ES-I3 (cell line): ENCODE results near the gene SRSF6.
"Not testable (repeated sequence)": the region's sequence is repeated elsewhere in the genome, so short reads cannot be mapped to it uniquely, and the experiment has no call there.

Experiments used
- H3K36me3 ChIP-seq: 2 replicates; pipeline ENCODE4 v1.6.1; 2013; ENCODE audit warnings: mild to moderate bottlenecking, low read length, control low read depth, moderate library complexity; ENCODE audit not compliant: insufficient read depth
- H3K4me1 ChIP-seq: 2 replicates; pipeline ENCODE4 v1.6.1; 2013; ENCODE audit warnings: mild to moderate bottlenecking, control low read depth, low read length; ENCODE audit not compliant: insufficient read depth
- H3K9ac ChIP-seq: 2 replicates; pipeline ENCODE4 v1.6.1; 2013; ENCODE audit warnings: low read depth, mild to moderate bottlenecking, low read length, moderate library complexity
- H3K9me3 ChIP-seq: 2 replicates; pipeline ENCODE4 v1.6.1; 2013; ENCODE audit warnings: mild to moderate bottlenecking, low read length, moderate library complexity; ENCODE audit not compliant: control insufficient read depth, insufficient read depth

SRSF6 gene

DNA sequence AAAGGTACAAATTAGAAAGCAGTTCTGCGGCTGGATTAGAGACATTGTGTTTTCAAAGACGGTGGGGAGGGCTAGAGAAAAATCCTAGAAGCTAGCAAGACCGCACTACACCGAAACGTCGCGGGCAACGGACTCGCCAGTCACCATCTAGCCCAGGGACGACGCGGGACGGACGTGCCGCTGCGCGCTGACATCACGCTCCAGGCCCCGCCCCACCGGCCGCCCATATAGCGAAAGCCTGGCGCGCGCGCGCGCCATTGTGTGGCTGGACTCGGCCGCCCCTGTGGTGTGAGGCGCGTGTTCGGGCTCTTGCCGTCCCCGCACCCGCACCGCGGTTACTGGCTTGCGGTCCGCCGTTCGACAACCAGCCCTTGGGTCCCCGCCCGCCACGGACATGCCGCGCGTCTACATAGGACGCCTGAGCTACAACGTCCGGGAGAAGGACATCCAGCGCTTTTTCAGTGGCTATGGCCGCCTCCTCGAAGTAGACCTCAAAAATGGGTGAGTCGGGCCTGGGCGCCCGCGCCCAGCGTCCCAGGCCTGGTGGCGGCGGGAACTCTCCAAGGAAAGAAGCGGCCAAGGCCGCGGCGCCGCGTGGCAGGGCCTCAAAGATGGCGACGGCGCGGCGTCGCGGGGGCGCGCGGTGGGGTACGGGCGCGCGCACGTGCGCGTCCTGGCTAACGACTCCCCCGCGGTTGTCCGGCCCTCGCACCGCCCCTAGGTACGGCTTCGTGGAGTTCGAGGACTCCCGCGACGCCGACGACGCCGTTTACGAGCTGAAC is at the start of gene SRSF6:
TSS of gene SRSF6 (plus strand) at position 257 of the 782 bp plus-strand sequence. CDS start at position 395, 138 bp downstream.
- H3K36me3 ChIP-seq, result peaks cover 28% of the 10 kb centered on the region
- no peaks in the 10 kb centered on the region for H3K4me1 ChIP-seq
- H3K9me3 ChIP-seq, result no peaks in the 10 kb centered on the region
- peak within 1 kb of the TSS; percentile 98 for H3K9ac ChIP-seq

DNA sequence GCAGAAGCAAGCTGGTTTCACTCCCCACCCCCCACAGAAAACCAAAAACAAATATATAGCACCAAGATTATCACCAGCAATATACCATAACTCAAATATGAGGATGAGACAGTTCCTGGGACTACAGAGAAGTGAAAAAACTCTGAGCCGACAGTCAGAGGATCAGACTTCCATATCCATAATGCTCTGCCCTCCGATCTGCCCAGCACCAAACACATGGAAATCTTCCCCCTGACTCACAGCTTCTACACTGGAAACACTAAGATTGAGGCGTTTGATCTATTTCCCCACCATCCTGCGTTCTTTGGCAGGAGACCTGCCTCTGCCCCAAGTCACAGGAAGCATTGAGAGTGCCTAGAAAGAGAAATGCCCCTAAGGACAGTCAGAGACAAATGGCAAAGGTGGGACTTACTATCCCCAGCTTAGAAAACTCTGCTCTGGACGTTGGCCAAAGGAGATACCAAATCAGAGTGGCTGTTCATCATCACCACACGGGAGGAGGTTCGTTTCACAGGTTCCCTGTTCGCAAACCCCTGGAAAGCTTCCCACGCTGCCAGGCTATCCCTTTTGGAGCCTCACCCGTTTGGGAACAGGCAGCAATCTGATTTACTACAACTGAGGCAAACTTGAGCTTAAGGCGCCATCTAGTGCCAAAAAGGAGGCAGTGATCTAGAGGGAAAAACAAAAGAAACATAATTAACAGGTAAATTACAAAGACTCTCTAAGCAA is 48.7 kb upstream of the SRSF6 start:
- no peak overlapping the region for H3K9ac ChIP-seq
- H3K4me1 ChIP-seq, result no peaks in the 10 kb centered on the region
- no peaks in the 10 kb centered on the region for H3K36me3 ChIP-seq
- peaks cover 5% of the 10 kb centered on the region; the same call in 1 of the 2 replicates for H3K9me3 ChIP-seq

DNA sequence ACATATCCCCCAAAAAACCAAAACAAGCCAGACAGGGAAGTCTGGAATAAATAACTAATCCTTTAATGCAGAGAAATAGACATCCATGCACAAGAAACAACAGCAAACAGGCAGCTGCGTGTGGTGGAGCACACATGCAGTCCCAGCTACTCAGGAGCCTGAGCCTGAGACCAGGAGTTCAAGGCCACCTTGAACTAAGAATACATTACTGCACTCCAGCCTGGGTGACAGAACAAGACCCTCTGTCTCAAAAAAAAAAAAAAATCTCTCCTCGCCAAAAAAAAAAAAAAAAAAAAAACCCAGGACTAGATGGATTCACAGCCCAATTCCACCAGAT is 48.2 kb upstream of the SRSF6 start:
- Histone ChIP-seq H3K9me3 (peaks cover 5% of the 10 kb centered on the region; the same call in 1 of the 2 replicates), H3K4me1 (no peaks in the 10 kb centered on the region), H3K36me3 (no peaks in the 10 kb centered on the region), H3K9ac (no peak overlapping the region)

DNA sequence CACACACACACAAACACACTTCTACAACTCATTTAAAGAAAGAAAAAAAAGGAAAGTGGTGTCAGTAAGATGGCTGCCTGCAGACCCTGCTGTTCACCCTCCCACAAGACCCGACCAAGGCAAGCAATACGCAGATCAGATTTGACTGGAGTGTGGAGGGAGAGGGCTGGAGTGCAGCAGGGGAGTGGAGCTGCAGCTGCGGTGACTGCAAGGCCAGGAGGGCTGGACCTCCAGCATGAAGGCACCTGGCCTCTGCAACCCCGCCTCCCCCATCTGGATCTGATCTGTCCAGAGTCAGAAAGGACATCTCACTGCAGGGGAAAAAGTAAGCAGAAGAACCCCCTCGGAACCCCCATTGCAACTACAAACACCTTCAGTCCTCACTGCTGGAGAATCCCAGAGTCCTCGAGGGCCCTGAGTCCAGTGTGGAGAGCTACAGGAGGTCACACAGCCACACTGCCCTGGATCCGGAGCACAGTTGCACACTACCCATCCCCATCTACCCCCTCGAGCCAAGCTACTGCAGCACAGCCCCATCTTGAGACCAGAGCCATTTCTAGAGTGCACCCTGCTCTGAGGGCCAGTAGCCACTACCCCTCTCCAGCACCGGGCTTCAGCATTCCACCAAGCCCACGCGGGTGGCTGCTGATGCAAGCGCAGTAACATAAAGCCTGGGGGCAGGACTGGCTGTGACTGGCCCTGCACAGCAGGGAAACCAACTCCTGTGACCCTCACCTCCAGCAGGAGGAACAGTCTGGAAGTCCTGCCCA is 41.9 kb upstream of the SRSF6 start:
- Histone ChIP-seq H3K4me1 (no peaks in the 10 kb centered on the region), H3K9ac (no peak overlapping the region), H3K36me3 (no peaks in the 10 kb centered on the region), H3K9me3 (peaks cover 4% of the 10 kb centered on the region; the same call in 1 of the 2 replicates)

DNA sequence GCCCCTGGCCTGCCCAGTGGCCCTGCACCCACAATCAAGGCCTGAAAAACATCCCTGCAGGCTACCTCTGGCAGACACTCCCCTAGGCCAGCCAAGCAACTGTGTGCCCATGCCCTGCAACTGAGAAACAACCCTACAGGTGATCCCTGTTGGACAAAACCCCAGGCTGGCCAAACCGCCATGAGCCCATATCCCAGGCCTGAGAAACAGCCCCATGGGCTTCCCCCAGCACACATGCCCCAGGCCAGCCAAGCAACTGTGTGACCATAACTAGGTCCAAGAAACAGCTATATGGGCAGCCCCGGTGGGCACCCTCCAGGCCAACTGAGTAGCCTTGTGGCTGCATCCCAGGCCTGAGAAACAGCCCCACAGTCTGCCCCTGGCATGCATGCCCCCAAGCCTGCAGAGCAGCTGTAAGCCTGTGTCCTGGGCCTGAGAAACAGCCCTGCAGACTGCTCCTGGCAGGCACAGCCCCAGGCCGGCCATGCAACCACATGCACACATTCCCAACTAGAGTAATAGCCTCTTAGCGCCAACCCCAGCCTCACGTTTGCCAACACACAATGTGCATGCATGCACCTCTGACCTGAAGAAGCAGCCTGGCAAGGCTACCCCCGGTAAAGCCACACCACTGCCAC is 41.0 kb upstream of the SRSF6 start:
- H3K4me1 ChIP-seq, result no peaks in the 10 kb centered on the region
- H3K9me3 ChIP-seq, result peaks cover 4% of the 10 kb centered on the region; the same call in 1 of the 2 replicates
- H3K9ac ChIP-seq, result no peak overlapping the region
- no peaks in the 10 kb centered on the region for H3K36me3 ChIP-seq

DNA sequence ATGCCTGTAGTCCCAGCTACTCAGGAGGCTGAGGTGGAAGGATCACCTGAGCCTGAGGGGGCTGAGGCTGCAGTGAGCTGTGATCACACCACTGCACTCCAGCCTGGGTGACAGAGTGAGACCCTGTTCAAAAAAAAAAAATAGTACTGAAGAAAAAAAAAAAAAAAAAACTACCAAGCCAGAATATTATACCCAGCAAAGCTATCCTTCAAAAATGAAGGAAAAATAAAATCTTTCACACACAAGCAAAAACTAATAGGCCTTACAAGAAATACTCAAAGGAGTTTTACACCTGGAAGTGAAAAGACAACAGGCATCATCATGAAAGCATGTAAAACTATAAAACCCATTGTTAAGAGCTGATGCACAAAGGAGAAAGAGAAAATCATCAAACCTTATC is 37.5 kb upstream of the SRSF6 start:
- H3K9ac ChIP-seq, result no peak overlapping the region
- H3K9me3 ChIP-seq, result peaks cover 4% of the 10 kb centered on the region; the same call in 1 of the 2 replicates
- H3K36me3 ChIP-seq, result no peaks in the 10 kb centered on the region
- no peaks in the 10 kb centered on the region for H3K4me1 ChIP-seq

DNA sequence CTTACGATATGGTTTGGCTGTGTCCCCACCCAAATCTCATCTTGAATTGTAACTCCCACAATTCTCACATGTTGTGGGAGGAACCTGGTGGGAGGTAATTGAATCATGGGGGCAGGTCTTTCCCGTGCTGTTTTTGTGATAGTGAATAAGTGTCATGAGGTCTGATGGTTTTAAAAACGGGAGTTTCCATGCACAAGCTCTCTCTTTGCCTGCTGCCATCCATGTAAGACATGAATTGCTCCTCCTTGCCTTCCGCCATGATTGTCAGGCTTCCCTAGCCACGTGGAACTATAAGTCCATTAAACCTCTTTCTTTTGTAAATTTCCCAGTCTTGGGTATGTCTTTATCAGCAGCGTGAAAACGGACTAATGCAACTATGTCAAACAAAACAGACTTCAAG is 36.8 kb upstream of the SRSF6 start:
- H3K36me3 ChIP-seq, H3K9me3 ChIP-seq, H3K9ac ChIP-seq, H3K4me1 ChIP-seq: not testable (repeated sequence)

DNA sequence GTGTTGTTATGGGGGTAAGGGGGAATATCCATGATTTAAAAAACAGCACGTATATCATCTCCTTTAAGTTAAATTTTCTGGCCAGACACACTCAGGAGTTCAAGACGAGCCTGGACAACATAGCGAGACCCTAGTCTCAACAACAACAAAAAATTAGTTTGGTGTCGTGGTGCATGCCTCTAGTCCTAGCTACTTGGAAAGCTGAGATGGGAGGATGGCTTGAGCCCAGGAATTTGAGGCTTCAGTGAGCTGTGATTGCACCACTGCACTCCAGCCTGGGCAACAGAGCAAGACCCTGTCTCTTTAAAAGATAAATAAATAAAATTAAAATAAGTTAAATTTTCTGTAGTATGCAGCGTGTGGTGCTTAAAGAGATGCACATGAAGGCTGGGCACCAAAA is 31.5 kb upstream of the SRSF6 start:
- H3K9me3 ChIP-seq, result no peaks in the 10 kb centered on the region
- no peak overlapping the region for H3K9ac ChIP-seq
- H3K36me3 ChIP-seq, result no peaks in the 10 kb centered on the region
- peaks cover 11% of the 10 kb centered on the region for H3K4me1 ChIP-seq

DNA sequence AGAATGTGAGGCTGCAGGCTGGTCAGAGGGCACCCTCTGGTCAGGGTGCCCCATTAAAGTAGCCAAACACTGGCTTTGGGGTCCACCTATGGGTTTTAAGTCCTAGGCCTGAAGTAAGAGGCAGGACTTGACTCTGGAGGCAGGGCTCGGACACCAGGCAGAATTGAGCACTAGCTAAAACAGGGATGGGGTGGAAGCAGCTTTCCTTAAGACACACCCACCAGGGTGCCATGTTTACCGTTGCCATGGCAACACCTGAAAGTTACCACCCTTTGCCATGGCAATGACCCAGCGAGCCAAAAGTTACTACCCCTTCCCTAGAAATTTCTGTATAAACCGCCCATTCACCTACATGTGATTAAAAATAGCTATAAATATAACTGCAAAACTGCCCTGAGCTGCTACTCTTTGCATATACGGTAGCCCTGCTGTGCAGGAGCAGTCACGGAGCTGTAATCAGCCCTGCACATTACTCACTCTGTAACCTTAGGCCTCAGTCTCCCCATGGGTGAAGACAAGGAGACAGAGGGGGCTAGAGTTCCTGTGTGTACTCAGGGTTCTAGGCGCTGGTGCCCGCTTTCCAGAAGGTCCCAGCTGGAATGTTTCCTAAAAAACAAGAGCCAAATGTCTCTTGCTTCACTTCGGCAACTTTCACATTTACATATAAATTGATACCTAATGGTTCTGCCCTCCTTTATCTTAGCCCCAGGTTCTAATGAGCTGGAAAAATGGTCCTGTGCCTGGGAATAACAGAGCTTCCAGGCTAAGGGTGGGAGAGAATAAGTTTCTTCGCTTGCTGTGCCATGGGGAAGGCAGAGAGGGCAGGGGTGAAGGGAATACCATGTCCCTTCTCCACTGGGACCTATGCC is 27.2 kb upstream of the SRSF6 start:
- Histone ChIP-seq H3K36me3 (no peaks in the 10 kb centered on the region), H3K4me1 (peaks cover 11% of the 10 kb centered on the region), H3K9me3 (0 out of 2 replicates have a peak, but pooled peaks cover 2% of the 10 kb centered on the region), H3K9ac (peak overlapping the region; percentile 25; the same call in 1 of the 2 replicates)

DNA sequence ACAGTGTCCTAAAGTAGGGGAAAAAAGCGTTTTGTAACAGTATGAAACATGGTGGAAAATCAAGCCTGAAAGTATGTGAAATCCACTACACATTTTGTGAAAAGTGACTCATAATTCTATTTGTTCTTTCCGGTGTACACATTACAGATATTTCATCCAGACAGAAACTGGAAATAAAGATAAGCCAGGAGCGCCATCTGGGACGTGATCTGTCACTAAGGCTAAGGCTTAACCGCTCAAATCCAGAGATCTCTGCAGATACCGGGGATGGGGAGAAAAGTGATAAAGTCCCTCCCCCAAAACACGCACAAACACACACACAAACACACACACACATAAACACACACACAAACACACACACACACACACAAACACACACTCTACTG is 26.6 kb upstream of the SRSF6 start:
- Histone ChIP-seq H3K9me3 (0 out of 2 replicates have a peak, but pooled peaks cover 2% of the 10 kb centered on the region), H3K4me1 (peaks cover 11% of the 10 kb centered on the region), H3K9ac (no peak overlapping the region), H3K36me3 (no peaks in the 10 kb centered on the region)

DNA sequence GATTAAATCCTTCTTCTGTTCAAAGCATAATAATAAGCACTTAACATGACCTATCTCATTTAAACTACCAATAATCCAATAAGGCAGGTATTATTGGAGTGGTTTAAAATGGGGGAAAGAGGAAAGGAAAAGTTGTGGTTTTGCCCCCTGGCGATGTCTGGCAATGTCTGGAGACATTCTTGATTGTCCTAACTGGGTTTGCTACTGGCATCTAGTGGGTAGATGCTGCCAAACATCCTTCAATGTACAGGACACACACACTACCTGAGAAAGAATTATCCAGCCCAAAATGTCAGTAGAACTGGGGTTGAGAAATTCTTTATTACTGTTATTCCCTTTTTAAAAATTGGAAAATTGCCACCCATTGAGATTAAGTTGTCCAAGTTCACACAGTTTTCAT is 25.2 kb upstream of the SRSF6 start:
- H3K36me3 ChIP-seq, result no peaks in the 10 kb centered on the region
- 0 out of 2 replicates have a peak, but pooled peaks cover 2% of the 10 kb centered on the region for H3K9me3 ChIP-seq
- no peak overlapping the region for H3K9ac ChIP-seq
- peaks cover 11% of the 10 kb centered on the region for H3K4me1 ChIP-seq

DNA sequence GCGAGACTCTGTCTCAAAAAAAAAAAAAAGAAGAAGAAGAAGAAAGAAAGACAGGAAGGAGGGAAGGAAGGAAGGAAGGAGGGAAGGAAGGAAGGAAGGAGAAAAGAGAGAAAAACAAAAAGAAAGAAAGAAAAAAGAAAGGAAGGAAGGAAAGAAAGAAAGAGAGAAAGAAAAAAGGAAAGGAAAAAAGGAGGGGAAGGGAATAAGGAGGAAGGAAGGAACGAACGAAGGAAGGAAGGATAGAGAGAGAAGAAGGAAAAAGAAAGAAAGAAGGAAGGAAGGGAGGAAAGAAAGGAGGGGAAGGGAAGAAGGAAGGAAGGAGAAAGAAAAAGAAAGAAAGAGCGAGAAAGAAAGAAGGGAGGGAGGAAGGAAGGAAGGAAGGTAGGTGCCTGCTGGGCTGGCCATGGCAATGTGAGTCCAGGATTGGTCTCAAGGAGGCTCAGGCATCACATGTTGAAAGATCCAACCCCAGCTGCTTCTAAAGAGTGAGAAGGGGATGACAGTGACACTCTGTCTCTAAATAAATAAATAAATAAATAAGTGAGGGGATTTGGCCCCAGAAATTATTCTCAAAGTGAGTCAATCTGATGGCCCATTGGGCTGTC is 24.3 kb upstream of the SRSF6 start:
- H3K4me1 ChIP-seq, result peaks cover 11% of the 10 kb centered on the region
- H3K36me3 ChIP-seq, result no peaks in the 10 kb centered on the region
- 0 out of 2 replicates have a peak, but pooled peaks cover 2% of the 10 kb centered on the region for H3K9me3 ChIP-seq
- no peak overlapping the region for H3K9ac ChIP-seq

DNA sequence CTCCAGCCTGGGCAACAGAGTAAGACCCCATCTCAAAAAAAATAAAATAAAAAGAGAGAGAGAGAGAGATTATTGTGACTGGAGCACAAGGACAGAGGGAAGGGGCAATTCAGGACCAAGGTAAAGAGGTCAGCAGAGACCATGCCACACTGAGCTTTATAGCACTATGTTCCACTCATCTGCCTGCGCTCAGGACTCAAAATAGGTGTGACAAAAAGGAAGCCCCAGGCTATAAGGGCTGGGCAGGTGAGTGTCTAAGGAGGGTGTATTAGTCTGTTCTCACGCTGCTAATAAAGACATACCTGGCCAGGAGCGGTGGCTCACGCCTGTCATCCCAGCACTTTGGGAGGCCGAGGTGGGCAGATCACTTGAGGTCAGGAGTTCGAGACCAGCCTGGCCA is 23.1 kb upstream of the SRSF6 start:
- Histone ChIP-seq H3K9ac (no peak overlapping the region), H3K36me3 (no peaks in the 10 kb centered on the region), H3K4me1 (peaks cover 11% of the 10 kb centered on the region), H3K9me3 (0 out of 2 replicates have a peak, but pooled peaks cover 2% of the 10 kb centered on the region)
